ENCODE measurements around the gene PARD3B.

PARD3B gene

DNA sequence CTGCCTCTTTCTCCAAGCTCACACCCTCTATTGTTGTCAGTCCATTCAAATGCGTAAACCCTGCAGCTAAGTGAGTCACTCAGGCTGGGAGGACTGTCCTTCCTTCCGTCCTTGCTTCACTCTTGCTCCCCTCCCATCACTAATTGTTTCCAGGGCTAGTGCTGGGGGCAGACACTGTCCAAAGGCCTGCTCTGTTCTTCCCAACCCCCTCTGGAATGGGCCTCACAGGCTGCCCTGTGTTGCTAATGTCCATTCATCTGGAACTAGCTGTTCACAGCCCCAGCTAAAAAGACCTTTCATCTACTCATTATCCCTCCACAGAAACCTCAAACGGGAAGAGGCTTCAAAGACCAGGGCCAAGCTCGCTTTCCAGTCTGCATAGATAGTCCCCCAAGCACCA lies 1105.2 kb downstream of the PARD3B start:
- DNase-seq = no peak

DNA sequence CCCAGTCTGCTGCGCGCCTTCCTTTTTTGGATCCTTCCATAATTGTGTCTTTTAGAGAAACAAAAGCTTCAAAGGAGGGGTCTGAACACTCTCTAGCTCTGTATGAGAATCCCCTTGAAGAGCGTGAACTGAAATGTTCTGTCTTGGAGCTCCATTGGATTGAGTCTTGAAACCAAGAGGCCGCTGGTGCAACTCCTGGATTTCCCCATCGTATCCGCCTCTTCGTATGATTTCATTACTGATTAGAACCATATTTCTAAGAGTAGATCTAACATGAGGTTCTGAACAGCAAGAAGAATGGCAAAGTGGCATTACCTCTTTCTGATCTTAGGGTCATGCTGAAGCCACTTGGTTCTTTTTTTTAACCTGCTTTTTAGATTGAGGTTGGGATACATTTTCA lies 1105.7 kb downstream of the PARD3B start:
- DNase-seq = no peak

DNA sequence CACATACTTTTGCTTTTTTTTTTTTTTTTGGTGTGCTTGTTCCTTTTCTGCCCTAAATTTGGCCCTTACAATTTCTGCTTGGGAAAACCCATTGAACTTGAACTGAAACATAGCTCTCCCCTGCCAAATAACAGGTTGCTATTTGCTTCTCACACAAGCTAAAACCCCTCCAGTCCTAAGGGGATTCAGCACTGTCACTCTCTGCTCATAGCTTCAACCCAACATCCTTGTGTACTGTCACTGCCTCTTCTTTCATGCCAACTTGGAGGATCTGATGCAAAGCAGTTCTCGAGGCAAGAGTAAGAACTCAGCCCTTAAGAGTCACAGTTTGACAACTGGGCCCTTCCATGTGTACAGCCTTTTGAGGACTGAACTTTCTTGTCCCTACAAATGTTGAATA lies 1106.4 kb downstream of the PARD3B start:
- DNase-seq = no peak

DNA sequence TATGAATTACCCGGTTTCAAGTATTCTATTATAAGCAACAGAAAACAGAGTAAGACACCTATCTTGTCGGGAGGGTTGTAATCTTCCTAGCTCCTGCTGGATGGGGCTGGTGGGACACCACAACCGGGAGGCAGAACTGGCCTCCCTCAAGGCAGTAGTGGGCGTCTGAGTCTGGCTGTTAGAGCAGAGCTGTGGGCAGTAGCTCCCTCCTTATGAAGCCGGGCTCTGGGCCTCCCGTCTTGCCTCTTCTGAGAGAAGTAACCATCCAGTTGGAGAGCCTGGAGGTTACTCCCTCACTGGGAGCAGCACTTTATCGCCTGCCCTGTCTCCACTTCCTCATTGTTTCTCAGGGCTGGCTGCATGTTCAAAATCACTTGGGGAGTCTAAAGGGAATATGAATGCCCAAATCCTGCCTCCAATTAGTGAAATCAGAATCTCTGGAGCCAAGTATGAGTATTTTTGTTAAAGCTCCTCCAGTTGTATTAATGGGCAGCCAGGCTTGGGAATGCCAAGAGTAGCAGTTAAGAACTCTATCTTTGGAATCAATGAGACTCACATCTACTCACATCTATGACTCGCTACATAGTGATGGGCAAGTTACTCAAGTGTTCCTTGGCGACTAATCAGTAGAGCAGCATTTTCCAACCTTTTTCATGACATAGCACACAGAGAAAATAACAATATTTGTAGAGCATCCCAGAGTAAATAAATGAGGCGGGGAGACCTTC lies 1109.8 kb downstream of the PARD3B start:
- DNase-seq = no peak

DNA sequence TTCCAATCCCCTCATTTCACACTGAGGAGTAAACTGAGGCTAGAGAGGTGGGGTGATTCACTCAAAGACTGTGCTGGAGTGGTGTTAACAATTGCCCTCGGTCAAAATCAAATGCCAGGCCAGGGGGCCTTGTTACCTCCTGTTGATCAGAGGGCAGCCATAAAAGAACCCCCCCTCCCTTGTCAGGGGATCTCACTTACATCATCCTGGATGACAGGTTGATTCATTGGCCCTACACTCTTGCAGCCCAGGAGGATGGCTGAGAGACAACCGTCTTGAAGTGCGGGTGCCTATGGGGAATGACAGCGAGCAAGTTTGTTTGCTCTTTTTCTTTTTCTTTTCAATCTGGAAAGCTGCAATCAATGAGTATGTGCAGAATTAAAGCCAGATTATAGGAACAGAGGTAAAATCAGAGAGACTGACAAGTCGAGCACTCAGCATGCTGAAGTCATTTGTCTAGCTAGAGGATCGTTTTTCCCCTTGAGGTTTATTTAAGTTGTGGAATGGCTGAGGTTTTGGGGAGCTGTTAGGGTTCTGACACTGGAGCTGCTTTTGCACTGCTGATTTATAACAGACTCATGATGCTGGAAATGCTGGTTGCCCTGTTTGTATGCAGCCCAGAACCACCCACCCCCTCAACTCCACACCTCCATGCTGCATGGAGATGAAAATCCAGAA lies 1110.6 kb downstream of the PARD3B start:
- no peak for DNase-seq

DNA sequence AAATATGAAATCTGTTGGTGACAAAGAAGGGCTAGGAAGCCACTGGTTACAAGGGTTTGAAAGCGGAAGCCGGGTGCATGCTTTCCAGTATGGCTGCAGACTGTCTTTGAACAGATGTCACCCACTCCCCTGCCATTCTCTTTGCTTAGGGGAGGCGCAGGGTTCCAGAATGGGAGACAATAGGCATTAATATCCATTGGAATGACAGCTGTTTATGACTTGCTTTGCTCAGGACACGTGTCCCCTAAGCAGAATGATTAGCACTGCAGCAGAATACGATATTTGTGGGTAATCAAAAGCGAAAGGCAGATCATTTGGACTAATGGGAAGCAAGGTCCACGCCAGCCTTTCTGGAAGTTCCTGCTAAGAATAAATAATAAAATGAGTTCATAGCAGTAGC lies 1111.2 kb downstream of the PARD3B start:
- DNase-seq = peak; percentile 43

DNA sequence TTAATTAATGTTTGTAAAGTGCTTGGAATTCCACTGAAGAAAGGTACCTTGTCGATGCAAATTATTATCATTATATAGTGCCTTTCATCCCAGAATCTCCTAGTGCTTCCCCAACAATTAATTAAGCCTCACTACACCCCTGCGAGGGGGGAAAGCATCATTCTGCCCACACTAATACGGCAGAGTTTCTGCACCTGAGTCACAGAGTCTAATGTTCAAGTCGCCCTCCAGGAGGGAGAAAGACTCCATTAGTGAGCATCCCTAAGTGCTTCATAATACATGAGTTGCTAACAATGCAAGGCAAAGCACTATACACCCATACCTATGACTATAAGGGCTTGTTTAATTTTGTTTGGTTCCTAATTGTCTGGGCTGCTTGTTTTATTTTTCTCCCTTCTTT lies 1111.7 kb downstream of the PARD3B start:
- DNase-seq = no peak

DNA sequence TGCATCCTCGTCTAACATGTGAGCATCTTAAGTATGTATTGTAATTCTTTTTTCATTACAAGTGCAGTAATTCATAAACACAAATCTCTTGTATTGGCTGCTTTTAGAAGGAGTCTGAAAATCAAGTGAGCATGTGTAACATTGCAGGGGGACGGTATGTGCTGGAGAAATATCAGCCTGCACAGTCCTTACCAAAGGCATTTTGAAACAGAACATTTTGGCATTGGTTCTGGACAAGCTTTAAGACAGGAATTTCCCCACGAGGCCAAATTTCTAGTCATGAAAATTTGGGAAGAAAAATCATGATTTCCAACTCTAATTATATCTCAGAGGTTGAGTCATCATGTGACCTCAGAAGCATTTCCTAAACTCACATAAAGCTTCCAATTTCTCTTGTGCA lies 1112.3 kb downstream of the PARD3B start:
- no peak for DNase-seq

DNA sequence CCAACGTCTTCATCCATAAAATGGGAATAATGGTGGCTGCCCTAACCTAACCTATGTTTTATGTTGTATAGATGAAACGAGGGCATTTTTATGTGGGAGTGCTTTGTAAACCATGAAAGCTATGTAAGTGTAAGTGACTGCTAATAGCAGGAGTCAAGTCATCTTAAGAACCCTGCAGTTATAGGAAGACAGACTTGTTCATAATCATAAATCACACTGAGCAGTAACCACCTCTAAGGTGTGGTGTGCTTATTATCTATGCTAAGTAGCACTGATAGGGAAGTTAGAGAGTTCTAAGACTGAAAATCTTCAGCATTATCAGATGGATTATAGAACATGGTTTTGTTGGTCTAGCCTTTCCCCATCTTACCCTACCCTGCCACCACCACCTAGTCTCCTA lies 1112.8 kb downstream of the PARD3B start:
- no peak for DNase-seq

DNA sequence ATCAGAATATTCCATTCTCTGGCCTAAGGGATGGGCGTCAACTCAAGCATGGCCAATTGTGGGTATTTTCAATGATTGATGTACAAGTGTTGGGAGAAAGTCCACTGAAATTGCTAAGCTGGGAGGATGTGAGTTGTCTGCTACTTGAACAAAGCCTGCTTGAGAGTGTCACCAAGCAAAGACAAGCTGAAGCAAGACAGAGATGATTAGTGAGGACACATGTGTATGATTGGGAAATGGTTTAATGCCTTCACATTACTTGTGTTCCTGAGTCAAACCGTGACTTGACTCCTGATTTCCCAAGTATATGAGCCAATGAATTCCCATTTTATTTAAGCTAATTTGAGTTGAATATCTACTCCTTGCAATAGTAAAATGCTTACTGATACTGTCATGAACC lies 1113.3 kb downstream of the PARD3B start:
- DNase-seq = no peak

DNA sequence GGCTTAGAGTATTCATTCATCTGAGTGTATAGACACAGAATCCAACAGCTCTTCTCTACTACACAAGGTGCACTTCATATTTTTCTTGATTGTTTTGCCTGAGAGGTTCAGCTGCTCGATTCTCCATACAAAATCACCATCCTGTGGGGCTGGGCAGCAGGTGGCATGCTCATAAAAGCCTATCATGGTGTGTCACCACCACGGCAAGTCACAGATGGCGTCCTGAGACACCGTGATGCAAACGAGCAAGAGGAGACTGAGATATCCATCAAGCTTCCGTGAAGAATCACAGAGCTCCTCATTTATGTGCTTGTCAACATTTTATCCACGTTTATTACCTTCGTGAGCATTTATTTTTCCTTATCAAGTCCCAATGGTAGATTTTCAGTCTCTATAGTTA lies 1114.6 kb downstream of the PARD3B start:
- no peak for DNase-seq

DNA sequence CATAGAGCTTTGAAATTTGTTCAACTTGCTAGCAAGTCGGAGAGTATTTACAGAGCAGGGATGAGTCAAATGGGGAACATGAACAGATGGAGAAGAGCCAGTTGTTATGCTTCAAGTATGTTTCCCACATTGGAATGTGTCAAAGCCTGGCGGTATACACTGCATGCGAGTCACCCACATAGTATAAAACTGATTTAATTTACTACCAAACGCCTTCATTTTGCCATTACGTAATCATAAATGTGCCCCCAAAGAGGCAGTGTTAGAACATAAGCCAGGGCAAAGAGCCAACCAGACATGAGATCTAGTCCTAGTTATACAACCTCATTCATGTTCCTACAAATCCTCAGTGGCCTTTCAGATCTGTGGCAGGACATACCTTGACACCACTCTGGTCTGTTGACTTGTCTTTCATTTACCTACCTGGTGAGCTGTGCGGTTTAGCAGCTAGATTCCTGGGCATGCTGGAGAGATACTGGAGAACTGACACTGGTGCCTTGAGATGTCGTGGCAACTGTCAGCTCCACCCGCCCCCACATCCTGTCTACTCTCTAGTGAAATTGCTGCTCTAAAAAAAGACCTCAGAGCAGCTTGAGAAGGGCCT lies 1115.3 kb downstream of the PARD3B start:
- DNase-seq = no peak

DNA sequence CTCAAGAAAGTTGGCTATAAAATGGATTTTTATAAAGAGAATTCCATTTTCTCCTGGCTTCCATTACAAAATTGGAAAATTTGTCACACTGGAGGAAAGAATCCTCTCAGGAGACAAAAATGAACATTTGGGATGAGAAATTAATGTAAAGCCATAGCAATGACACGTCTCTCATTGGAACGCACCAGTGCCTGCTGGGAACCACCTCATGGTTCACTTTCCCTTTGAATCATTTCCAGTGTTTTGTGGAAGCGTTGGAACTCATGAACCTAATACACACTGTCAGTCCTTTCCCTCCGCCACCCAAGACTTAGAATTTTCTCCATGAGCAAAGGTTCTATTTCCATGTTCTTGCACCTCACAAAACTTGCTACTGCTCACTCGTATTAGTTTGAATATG lies 1116.0 kb downstream of the PARD3B start:
- DNase-seq = no peak

DNA sequence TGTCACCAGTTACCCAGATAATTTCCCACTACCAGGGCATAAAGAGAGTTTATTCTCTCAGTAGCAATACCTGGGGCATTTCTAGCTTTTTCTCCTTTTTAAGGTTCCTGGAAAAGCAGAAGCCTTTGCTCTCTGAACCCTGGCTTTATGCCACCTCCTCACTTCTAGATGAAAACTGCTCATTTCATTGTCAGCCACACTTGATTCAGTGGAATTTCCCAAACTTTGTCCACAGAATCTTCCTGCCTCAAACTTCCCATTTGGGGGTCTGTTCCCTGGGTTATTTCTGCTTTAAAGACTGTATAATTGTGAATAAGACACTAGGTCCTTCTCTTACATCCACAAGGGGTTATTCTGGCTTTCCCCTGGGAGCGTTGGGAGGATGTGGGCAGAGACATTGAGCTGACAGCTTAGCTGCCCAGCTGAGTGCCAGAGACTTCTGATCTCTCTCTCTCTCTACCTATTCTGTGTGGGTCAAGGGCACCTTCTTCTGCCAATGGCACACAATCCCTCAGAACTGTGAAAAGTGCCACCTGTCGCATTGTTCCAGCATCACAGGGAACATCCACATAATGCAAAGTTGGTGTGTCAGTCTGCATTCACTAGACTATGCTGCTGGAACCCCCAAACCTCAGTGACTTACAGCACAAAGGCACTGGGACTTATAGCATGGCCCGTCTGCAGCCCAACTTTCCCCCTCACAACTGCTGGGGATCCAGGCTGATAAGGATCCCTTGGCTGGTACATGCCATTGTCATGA lies 1117.1 kb downstream of the PARD3B start:
- DNase-seq = no peak

DNA sequence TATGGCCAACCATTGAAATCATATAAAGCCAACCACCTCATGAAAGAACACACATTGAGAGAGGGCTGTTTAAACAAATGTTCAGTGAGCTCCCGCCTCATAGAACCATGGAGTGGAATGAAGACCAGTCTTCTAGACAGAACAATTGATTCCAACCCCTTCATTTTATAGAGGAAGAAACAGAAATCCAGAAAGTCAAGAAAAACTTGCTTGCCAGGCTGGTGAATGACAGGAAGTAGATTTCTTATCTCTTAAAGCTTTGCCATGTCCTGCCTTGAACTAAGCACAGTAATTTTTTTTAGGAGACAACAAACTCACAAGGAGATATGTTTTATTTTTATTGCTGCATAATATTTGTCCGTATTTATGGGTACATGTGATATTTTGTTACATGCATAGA lies 1120.5 kb downstream of the PARD3B start:
- no peak for DNase-seq

Data from NCI-H82 (cell line).